Left renal pelvis (tissue), 4 donors: ENCODE results near the gene RFFL. TPM values are rescaled to one million over a fixed set of nuclear protein-coding genes. Genes with fewer than 3 reads are reported as not detected.

Experiments
- DNase-seq, 4 donors: peaks; one replicate each; pipeline ENCODE4 v3.0.0-alpha.2; 2013; ENCODE audit warnings: low read depth in 4 of 4, low spot score in 3 of 4
- polyA plus RNA-seq, 4 donors: library from polyadenylated mRNA; unstranded; fragments of 120-200 nt; gene quantifications; one replicate each; pipeline ENCODE4 v1.2.1, GENCODE V29; 2013; ENCODE audit not compliant: insufficient read length in 4 of 4

RFFL gene
- polyA plus RNA-seq, 4 donors: 13.7 to 27.8 (median 22.8) TPM

- no peak for DNase-seq
These were observed 18.7 kb upstream of the RFFL start for GRCh38 chr17:35082073-35082657.

GRCh38 chr17:35081638-35082037, 18.1 kb upstream of the RFFL start:
- DNase-seq: no peak

GRCh38 chr17:35080536-35080935, 17.0 kb upstream of the RFFL start:
- no peak for DNase-seq

- no peak for DNase-seq
These were observed 16.3 kb upstream of the RFFL start for GRCh38 chr17:35079547-35080423.

- no peak for DNase-seq
These were observed 13.4 kb upstream of the RFFL start for GRCh38 chr17:35076874-35077273.

- no peak for DNase-seq
These were observed 11.5 kb upstream of the RFFL start for GRCh38 chr17:35074711-35075707.

GRCh38 chr17:35073991-35074627, 10.6 kb upstream of the RFFL start:
- DNase-seq: no peak

- DNase-seq: no peak
These were observed 9.8 kb upstream of the RFFL start for GRCh38 chr17:35073183-35073790.

- DNase-seq: no peak
These were observed 5.8 kb upstream of the RFFL start for GRCh38 chr17:35069311-35069710.

- no peak for DNase-seq
These were observed 4.7 kb upstream of the RFFL start for GRCh38 chr17:35068249-35068648.

GRCh38 chr17:35065880-35066279, 2.4 kb upstream of the RFFL start:
- DNase-seq: no peak

GRCh38 chr17:35064516-35065215, 1.2 kb upstream of the RFFL start:
- DNase-seq: no peak

- DNase-seq: no peak
These were observed 1.2 kb downstream of the RFFL start for GRCh38 chr17:35062308-35062707.

- no peak for DNase-seq
These were observed 6.1 kb downstream of the RFFL start for GRCh38 chr17:35057332-35057915.

GRCh38 chr17:35056013-35056412, 7.5 kb downstream of the RFFL start:
- DNase-seq: no peak

GRCh38 chr17:35053204-35053603, 10.3 kb downstream of the RFFL start:
- DNase-seq: no peak

- DNase-seq: no peak
These were observed 10.7 kb downstream of the RFFL start for GRCh38 chr17:35052780-35053179.

GRCh38 chr17:35052241-35052610, 11.3 kb downstream of the RFFL start:
- no peak for DNase-seq

- DNase-seq: no peak
These were observed 11.8 kb downstream of the RFFL start for GRCh38 chr17:35051579-35052240.
